Ovary (tissue), 3 donors: ENCODE measurements around the gene MORC4.

Experiments used
- CTCF ChIP-seq, 3 donors: fragments of 450-650 bp in 2 of 3; fragments of 200-600 bp in 1 of 3; IDR thresholded peaks; one replicate each; pipeline versions ENCODE4 v1.5.1 to v1.8.0; 2016 to 2022; ENCODE audit warnings: antibody characterized with exemption in 3 of 3, mild to moderate bottlenecking in 1 of 3
- EP300 ChIP-seq: sonication (generic); formaldehyde crosslinking; IDR thresholded peaks from one replicate; pipeline ENCODE4 v1.6.1; 2017; ENCODE audit warnings: antibody characterized with exemption
- POLR2A ChIP-seq: fragments of 450-650 bp; IDR thresholded peaks from one replicate; pipeline ENCODE4 v1.6.1; 2017; ENCODE audit warnings: antibody characterized with exemption, mild to moderate bottlenecking, moderate library complexity
- donor health status: DM: no; HTN: no; CAD: no.

- TF ChIP-seq CTCF (IDR thresholded peaks at IDR 0.05) (no peak), POLR2A (no peak), EP300 (no peak)
Measured at GRCh38 chrX:106957856-106958255, 42.2 kb downstream of the MORC4 start.
